Sigmoid colon (tissue), 4 donors: ENCODE results near the gene SESTD1.

Experiments used
- POLR2A ChIP-seq, 2 donors: fragments of 450-650 bp; IDR thresholded peaks; one replicate each; pipeline ENCODE4 v1.6.1; 2016; ENCODE audit warnings: antibody characterized with exemption in 2 of 2, mild to moderate bottlenecking in 2 of 2, moderate library complexity in 2 of 2
- POLR2AphosphoS5 ChIP-seq, 4 donors: sonication (generic); formaldehyde crosslinking; IDR thresholded peaks; one replicate each; pipeline ENCODE4 v1.6.1; 2017; ENCODE audit warnings: antibody characterized with exemption in 4 of 4
- TF ChIP-seq, protein P1 (sequence below), 4 experiments: fragments of 450-650 bp in 3 of 4; fragments of 200-600 bp in 1 of 4; IDR thresholded peaks; one replicate each; pipeline ENCODE4 v1.5.1; 2016 to 2019; ENCODE audit warnings: antibody characterized with exemption in 4 of 4, mild to moderate bottlenecking in 3 of 4, moderate library complexity in 2 of 4

DNA sequence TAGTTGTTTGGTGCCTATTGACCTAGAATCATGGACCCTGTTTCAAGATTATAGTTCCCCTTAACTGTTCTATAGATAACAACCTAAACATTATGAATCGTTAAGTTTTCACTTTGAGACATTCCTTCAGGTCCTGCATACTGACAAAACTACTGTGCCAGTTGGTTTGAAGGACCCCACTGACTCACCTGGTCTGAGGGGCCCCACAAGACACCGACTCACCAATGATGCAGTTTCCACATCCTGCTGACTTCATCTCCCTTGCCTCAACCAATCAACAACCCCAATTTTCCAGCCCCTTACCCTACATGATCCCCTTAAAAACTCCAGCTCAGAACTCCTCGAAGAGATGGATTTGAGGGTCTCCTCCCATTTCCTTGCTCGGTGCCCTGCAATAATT, 125.1 kb downstream of the SESTD1 start:
- TF ChIP-seq, protein P1, sequence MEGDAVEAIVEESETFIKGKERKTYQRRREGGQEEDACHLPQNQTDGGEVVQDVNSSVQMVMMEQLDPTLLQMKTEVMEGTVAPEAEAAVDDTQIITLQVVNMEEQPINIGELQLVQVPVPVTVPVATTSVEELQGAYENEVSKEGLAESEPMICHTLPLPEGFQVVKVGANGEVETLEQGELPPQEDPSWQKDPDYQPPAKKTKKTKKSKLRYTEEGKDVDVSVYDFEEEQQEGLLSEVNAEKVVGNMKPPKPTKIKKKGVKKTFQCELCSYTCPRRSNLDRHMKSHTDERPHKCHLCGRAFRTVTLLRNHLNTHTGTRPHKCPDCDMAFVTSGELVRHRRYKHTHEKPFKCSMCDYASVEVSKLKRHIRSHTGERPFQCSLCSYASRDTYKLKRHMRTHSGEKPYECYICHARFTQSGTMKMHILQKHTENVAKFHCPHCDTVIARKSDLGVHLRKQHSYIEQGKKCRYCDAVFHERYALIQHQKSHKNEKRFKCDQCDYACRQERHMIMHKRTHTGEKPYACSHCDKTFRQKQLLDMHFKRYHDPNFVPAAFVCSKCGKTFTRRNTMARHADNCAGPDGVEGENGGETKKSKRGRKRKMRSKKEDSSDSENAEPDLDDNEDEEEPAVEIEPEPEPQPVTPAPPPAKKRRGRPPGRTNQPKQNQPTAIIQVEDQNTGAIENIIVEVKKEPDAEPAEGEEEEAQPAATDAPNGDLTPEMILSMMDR (IDR thresholded peaks at IDR 0.05): no peak
- no peak for TF ChIP-seq POLR2A (IDR thresholded peaks at IDR 0.05)
- TF ChIP-seq POLR2AphosphoS5 (IDR thresholded peaks at IDR 0.05): no peak
